SK-N-MC (cell line): ENCODE measurements around the gene TIFAB.

ENCODE experiments used
- DNase-seq: peaks from one replicate; pipeline ENCODE4 v3.0.0-alpha.2; 2011; ENCODE audit warnings: low read depth, low spot score
- H3K27ac ChIP-seq: fragments of 200-600 bp; sonication (generic); 2 replicates; pipeline ENCODE4 v1.5.1; 2016; ENCODE audit warnings: mixed run types
- H3K36me3 ChIP-seq: fragments of 200-600 bp; sonication (generic); 2 replicates; pipeline ENCODE4 v1.6.1; 2017; ENCODE audit warnings: antibody characterized with exemption, low read length, mixed read lengths; ENCODE audit not compliant: insufficient read depth
- H3K4me3 ChIP-seq: fragments of 200-600 bp; sonication (generic); 2 replicates; pipeline ENCODE4 v1.5.1; 2016
- H3K9ac ChIP-seq: fragments of 200-600 bp; sonication (generic); 2 replicates; pipeline ENCODE4 v1.8.0; 2017; ENCODE audit warnings: mixed run types, mixed read lengths; ENCODE audit not compliant: insufficient read length
- H3K9me3 ChIP-seq: fragments of 200-600 bp; sonication (generic); 2 replicates; pipeline ENCODE4 v1.6.1; 2017; ENCODE audit warnings: low read depth, mild to moderate bottlenecking, antibody characterized with exemption, low read length, moderate library complexity, mixed read lengths
- EZH2 ChIP-seq: fragments of 200-600 bp; sonication (generic); IDR thresholded peaks from one replicate; pipeline ENCODE4 v1.6.1; 2017; ENCODE audit warnings: antibody characterized with exemption
- FOXP2 ChIP-seq: optimal IDR thresholded peaks from 2 replicates; pipeline ENCODE3; 2011; ENCODE audit warnings: mild to moderate bottlenecking, moderate library complexity; ENCODE audit not compliant: insufficient read depth; ENCODE audit errors: extremely low read length, control extremely low read depth
- POLR2AphosphoS5 ChIP-seq: IDR thresholded peaks from 2 replicates; pipeline ENCODE4 v1.6.1; 2012; ENCODE audit warnings: mild to moderate bottlenecking, low read depth, low read length, borderline replicate concordance

TIFAB gene

GRCh38 chr5:135436951-135437418, 15.2 kb downstream of the TIFAB start:
- Histone ChIP-seq H3K9me3 (no peaks in the 10 kb centered on the region), H3K36me3 (no peaks in the 10 kb centered on the region), H3K9ac (no peak overlapping the region), H3K4me3 (no peak overlapping the region), H3K27ac (no peak overlapping the region)
- no peak for DNase-seq
- TF ChIP-seq EZH2 (no peak), POLR2AphosphoS5 (no peak), FOXP2 (no peak)

GRCh38 chr5:135435467-135436330, 16.5 kb downstream of the TIFAB start:
- DNase-seq: no peak
- Histone ChIP-seq H3K9ac (no peak overlapping the region), H3K27ac (no peak overlapping the region), H3K9me3 (no peaks in the 10 kb centered on the region), H3K36me3 (no peaks in the 10 kb centered on the region), H3K4me3 (no peak overlapping the region)
- TF ChIP-seq POLR2AphosphoS5 (no peak), FOXP2 (no peak), EZH2 (no peak)

DNA sequence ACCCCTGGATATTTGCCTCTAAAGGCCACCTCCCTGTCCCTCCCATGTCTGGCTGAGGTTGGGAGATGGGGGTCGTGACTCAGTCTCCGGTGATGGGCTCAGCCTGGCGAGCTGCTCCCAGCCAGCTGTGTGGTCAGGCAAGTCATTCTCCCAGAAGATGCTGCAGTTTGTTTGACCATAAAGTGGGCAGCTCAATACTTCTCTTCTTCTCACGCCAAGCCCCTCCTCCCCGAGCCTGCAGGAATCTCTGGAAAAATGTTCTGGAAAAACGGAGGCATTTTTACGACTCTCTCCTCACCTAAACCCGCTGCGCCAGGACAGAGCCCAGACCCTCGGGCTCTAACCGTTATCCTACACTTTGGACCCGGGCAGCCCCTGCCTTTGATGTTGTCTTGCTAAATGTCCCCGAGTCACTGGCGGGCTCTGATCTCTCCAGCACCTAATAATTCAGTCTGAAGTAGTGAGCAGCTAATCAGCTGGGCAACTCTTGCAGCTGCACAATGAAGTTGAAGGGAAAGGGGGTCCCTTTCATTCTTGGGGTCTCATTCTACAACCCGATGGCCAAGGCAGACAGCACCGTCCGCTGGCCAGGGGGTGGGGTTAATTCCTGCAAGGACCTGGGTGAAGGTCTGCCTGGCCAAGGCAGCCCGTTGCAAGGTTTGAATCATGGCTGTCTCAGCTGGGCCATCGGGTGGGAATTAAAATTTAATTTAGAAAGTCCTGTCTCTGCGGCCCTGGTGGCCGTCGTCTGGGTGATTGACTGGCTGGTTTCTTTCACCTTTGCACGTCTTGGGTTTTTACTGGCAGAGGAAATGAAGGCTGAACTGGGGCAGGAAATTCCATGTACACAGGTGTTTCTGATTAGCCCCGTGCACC, 17.3 kb downstream of the TIFAB start:
- TF ChIP-seq FOXP2: no peak
- no peak for TF ChIP-seq EZH2
- TF ChIP-seq POLR2AphosphoS5: no peak
- no peak overlapping the region for H3K4me3 ChIP-seq
- H3K9ac ChIP-seq: no peak overlapping the region
- no peaks in the 10 kb centered on the region for H3K36me3 ChIP-seq
- no peaks in the 10 kb centered on the region for H3K9me3 ChIP-seq
- DNase-seq: no peak
- H3K27ac ChIP-seq: no peak overlapping the region

GRCh38 chr5:135433681-135434426, 18.3 kb downstream of the TIFAB start:
- Histone ChIP-seq H3K9ac (no peak overlapping the region), H3K9me3 (no peaks in the 10 kb centered on the region)

DNA sequence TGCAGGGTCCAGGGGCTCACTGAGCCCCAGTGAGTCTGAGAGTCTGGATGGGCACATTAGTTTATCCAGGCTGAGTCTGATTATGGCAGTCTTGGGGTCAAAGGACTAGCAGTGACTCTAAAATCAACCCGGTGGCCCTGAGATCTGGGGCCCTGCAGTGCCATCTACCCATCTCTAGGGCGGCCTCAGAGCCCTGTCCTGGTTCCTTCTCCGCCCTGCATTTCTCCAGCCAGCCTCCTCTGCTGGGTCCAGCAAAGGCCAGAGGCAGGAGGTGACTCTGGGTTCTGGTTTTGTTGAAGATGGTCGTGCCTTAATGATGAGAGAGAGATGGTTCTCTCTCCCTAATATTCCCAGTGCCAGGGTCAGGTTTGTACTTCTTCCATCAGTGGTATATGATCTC, 20.0 kb downstream of the TIFAB start:
- Histone ChIP-seq H3K27ac (no peak overlapping the region), H3K36me3 (no peaks in the 10 kb centered on the region), H3K9me3 (no peaks in the 10 kb centered on the region), H3K9ac (no peak overlapping the region), H3K4me3 (no peak overlapping the region)
- DNase-seq: no peak
- no peak for TF ChIP-seq EZH2
- TF ChIP-seq POLR2AphosphoS5: no peak
- TF ChIP-seq FOXP2: no peak

More at GRCh38 chr5:135433681-135434426, 18.3 kb downstream of the TIFAB start:
- Histone ChIP-seq H3K27ac (no peak overlapping the region), H3K36me3 (no peaks in the 10 kb centered on the region), H3K4me3 (no peak overlapping the region)
- no peak for DNase-seq
- no peak for TF ChIP-seq POLR2AphosphoS5
- TF ChIP-seq EZH2: no peak
- TF ChIP-seq FOXP2: no peak

DNA sequence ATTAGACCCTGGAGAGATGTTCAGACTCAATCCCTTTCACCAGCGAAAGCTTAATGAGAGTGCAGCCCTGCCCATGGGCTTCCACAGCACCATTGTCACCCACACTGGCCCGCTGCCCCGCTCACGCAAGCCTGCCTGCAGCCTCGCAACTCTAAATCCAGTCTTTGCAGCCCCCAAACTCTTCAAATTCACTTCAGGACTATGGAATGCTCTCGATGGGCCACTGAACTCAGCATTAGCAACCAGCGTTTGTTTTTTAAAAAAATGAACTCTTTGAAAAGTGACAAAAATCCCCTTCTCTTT, 22.1 kb downstream of the TIFAB start:
- Histone ChIP-seq H3K4me3 (no peak overlapping the region), H3K9ac (no peak overlapping the region), H3K27ac (no peak overlapping the region), H3K9me3 (no peaks in the 10 kb centered on the region), H3K36me3 (no peaks in the 10 kb centered on the region)
- DNase-seq: no peak
- TF ChIP-seq FOXP2 (no peak), POLR2AphosphoS5 (no peak), EZH2 (no peak)

GRCh38 chr5:135429301-135430134, 22.6 kb downstream of the TIFAB start:
- Histone ChIP-seq H3K9me3 (no peaks in the 10 kb centered on the region), H3K9ac (no peak overlapping the region), H3K36me3 (no peaks in the 10 kb centered on the region), H3K4me3 (no peak overlapping the region), H3K27ac (no peak overlapping the region)
- no peak for DNase-seq
- no peak for TF ChIP-seq POLR2AphosphoS5
- TF ChIP-seq EZH2: no peak
- no peak for TF ChIP-seq FOXP2
